Esophagus squamous epithelium (tissue), 4 donors: Measurements from ENCODE around the gene TLR6.

Experiments used
- POLR2A ChIP-seq, 4 donors: fragments of 450-650 bp; IDR thresholded peaks; one replicate each; pipeline ENCODE4 v1.6.1; 2017; ENCODE audit warnings: antibody characterized with exemption in 4 of 4, mild to moderate bottlenecking in 4 of 4, moderate library complexity in 3 of 4
- TF ChIP-seq, protein P1 (sequence below), 6 experiments: fragments of 450-650 bp in 4 of 6; fragments of 200-600 bp in 2 of 6; sonication (generic) in 2 of 6; IDR thresholded peaks; one replicate each; pipeline ENCODE4 v1.5.1; 2016 to 2019; ENCODE audit warnings: antibody characterized with exemption in 6 of 6, mild to moderate bottlenecking in 4 of 6, moderate library complexity in 4 of 6

DNA sequence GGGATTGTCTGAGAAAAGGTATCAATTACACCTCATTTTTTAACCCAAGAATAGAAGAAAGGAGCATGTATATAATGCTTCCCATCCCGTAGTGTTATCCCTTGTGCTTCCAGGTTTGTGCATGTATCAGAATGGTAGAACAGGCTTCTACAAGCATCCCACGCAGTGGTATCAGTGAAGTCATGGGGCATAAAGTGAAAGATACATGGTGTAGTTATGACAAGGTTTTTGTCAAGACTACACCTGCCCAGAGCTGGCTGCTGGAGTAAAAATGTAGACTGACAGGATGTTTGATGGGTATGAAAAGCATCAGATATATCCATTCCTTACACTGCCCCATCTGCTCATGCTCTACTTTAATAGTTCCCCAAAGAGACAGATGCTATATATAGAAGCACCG is 61.5 kb downstream of the TLR6 start:
- TF ChIP-seq, protein P1, sequence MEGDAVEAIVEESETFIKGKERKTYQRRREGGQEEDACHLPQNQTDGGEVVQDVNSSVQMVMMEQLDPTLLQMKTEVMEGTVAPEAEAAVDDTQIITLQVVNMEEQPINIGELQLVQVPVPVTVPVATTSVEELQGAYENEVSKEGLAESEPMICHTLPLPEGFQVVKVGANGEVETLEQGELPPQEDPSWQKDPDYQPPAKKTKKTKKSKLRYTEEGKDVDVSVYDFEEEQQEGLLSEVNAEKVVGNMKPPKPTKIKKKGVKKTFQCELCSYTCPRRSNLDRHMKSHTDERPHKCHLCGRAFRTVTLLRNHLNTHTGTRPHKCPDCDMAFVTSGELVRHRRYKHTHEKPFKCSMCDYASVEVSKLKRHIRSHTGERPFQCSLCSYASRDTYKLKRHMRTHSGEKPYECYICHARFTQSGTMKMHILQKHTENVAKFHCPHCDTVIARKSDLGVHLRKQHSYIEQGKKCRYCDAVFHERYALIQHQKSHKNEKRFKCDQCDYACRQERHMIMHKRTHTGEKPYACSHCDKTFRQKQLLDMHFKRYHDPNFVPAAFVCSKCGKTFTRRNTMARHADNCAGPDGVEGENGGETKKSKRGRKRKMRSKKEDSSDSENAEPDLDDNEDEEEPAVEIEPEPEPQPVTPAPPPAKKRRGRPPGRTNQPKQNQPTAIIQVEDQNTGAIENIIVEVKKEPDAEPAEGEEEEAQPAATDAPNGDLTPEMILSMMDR (IDR thresholded peaks at IDR 0.05), result no peak
- no peak for TF ChIP-seq POLR2A (IDR thresholded peaks at IDR 0.05)
